Fibroblast of upper back skin (primary cell): Measurements from ENCODE around the gene DSTYK.

Experiments used
- DNase-seq: peaks from one replicate; pipeline ENCODE4 v3.0.0-alpha.2; 2013

The DSTYK gene, protein sequence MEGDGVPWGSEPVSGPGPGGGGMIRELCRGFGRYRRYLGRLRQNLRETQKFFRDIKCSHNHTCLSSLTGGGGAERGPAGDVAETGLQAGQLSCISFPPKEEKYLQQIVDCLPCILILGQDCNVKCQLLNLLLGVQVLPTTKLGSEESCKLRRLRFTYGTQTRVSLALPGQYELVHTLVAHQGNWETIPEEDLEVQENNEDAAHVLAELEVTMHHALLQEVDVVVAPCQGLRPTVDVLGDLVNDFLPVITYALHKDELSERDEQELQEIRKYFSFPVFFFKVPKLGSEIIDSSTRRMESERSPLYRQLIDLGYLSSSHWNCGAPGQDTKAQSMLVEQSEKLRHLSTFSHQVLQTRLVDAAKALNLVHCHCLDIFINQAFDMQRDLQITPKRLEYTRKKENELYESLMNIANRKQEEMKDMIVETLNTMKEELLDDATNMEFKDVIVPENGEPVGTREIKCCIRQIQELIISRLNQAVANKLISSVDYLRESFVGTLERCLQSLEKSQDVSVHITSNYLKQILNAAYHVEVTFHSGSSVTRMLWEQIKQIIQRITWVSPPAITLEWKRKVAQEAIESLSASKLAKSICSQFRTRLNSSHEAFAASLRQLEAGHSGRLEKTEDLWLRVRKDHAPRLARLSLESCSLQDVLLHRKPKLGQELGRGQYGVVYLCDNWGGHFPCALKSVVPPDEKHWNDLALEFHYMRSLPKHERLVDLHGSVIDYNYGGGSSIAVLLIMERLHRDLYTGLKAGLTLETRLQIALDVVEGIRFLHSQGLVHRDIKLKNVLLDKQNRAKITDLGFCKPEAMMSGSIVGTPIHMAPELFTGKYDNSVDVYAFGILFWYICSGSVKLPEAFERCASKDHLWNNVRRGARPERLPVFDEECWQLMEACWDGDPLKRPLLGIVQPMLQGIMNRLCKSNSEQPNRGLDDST

DNA sequence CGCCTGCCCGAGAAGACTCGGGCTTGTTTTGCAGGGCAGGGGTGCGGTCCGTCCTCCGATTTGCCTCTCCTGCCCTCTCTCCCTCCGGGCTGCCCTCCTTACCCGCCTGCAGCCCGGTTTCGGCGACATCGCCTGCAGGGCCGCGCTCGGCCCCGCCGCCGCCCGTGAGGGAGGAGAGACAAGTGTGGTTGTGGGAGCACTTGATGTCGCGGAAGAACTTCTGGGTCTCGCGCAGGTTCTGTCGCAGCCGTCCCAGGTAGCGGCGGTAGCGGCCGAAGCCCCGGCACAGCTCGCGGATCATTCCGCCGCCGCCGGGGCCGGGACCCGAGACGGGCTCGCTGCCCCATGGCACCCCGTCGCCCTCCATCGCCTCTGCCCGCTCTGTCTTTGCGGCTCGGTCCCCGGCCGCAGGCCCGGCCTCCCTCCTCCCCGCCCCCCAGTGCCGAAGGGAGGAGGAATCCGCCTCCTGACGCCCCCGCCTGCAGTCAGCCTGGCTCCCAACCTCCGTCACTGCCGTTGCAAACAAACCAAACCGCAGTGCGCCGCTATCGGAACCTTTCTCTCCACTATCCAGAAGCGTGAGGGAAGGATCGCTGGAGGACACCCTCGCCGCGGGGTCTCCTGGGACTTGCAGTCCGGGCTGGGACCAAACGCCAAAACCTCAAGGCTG, at the start of gene DSTYK:
Gene DSTYK, minus strand, starts transcription at position 534 of the 670 bp plus-strand sequence. Its CDS starts 167 bp downstream, at position 367.
- DNase-seq, result peak; percentile 97

DNA sequence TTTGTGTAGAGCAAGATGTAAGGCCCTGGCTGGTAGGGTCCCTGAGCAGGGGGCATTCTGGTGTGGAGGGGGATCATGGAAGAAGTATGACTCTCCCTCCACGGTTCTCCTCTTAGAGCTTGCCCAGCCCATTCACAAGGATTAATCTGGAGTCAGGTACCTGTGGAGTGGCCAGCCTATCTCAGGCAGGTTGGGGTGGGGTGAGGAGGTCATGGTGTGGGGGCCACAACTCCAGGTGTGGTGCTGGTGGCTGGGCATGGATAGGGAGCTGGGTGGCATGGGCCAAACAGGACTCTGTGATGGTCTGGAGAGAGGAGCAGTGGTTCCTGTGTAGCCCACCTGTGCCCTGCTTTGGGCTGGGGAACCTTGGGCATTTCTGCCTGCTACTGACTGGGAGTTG, 48.5 kb upstream of the DSTYK start:
- no peak for DNase-seq

DNA sequence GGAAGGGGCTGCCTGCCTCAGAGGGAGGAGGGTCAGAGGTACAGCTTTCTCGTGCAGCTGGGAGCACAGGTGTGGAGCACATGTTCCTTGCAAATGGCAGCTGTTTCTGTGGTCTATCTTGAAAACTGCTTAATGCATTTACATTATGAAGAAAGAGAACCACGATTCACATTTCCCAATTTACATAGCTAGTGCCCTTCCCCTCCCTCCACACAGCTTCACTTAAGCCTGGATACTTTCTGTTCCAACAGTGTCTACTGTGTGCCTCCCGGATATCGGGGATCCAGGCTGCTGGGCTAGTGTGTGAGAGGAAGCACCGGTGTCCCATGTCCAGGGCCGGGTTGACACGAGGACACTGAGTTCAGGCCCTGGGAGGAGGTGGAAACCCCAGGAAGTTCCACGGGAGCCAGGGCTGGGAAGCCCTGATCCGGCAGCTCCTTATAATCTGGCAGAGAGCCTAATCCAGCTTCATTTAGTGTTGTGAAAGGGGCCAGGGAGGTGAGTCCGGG, 47.9 kb upstream of the DSTYK start:
- DNase-seq, result no peak

DNA sequence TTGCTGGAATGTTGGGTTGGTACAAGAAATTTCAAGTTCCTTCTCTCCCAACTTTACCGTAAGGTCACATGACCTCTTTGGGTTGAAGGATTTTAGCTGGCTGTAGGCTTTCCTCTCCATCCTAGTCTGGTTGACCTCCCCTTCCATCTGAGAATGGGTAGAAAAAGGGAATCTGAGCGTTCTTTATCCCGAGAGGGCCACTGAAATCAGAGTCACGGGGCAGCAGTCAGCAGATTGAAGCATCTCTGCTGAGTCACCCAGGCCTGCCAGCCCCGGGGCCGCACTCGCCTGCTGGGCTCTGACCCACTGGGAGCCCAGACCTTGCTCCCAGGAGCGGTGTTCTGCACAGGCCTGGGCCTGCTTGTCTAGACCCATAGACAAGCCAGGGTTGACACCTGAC, 47.2 kb upstream of the DSTYK start:
- no peak for DNase-seq

DNA sequence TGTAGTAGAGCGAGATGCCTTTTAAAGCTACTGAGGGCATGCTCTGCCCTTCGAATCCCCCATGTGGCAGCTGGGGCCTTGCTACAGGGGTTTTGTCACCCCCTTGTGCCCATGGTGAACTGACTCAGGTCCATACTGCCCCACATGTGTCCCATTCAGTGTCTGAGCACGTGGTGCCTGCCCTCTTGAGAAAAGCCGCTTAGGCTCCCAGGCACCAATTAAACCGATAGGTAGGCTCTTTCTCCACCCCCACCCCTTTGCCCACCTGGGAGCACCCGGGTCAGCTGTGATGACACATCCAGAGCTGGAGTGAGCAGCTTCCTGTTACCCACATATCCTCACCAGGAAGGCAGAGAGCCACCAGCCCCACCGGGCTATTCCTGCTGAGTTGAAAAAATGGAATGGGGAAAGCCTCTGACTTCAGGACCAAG, 46.8 kb upstream of the DSTYK start:
- peak; percentile 25 for DNase-seq

DNA sequence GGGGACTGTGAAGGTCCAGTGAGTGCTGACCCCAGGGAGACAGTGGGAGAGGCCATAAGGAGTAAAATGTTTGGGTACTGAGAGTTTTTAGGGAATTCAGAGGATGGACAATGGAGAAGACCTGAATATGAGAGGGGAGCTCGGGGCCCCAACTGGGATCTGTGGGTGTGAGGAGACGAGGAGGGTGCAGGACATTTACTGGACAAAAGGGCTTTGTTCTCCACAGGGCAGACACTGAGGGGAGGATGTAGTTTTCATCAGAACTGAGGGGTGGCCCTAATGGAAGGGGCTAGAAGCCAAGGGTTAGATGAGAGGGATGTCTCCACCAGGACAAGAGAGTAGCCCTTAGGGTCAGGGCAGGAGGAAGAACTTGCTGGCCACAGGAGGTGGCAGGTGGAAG, 46.2 kb upstream of the DSTYK start:
- DNase-seq, result no peak

DNA sequence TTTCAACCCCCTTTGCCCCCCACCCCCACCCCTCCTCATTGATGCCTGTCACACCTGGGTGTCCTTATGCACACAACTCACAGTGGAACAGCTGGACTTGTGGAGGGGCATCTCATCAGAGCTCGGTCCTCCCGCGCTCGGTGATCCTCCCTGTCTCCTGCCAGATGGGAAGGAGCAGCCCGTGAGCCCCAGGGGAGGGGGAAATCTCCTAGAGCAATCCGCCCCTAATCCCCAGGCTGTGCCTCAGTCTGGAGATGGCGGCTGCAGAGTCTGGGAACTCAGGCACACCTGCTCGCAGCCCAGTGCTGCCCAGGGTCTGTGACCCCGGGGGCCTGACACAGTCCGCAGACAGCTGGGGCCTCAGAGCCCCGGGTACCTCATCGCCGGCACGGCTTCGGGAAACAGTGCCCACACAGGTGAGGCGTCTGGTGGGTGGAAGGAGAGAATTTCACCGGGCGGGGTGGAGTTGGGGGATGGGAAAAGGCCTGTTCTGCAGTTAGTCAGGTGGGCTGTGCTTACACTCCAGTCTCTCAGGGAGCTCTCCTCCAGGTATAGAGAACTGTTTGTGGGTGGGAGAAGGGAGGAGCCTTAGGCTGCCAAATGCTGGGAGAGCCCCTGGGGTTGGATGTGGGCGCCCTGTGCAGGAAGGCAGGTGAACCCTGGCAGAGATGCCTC, 45.6 kb upstream of the DSTYK start:
- DNase-seq, result no peak

DNA sequence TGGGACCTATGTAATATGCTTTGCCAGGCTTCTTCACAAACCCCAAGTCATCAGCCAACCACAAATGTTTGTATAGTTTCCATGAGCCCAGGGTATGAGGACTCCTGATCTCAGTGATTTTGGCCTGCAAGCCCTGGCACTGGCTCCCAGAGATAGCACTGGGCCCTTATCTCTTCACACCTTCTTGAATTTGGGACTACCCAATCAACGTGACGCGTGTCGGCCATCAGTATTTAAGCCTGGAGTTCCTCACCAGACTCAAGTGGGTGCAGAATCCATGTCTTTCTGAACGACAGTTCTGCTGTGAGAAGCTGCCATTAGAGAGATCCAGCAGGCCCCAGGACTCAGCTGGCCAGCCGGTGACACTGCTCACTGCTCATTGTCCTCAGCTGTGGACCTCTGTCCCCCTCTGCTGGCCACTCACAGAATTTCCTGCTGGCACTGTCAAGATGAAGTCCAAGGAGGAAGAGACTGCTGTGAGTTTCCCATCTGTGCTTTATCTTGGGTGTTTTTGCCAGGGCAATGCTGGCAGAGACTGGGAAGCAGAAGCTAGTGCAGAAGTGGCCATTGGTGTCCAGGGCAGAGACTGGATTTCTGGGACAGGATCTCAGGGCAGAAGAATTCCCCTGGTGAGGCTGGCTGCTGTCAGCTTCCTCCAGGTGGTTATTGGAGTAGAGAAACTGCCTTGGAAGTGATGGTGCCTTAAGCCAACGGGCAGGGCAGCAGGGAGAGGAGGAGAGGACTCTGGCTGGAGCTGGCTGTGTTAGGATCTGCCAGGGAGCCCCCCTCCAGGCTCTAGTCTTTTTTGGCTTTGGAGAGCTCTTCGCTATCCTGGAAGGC, 44.7 kb upstream of the DSTYK start:
- peak; percentile 80 for DNase-seq

DNA sequence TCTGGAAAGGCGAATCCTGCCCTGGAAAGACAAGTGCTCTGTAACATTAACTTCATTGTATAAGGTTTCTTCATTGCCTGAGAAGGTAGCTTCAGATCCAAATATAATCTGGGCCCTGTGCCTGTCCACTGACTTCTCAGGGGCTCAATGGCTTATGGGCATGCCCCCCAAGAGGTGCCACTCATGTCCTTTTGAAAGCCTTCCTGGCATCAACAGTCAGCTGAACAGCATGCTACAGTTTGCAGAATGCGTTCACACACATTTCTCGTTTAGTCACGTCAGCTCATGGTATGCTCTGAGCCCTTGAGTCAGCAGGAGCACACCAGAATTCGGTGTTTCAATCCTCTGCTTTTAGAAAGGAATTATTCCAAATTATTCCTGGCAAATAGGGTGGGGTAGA, 40.1 kb upstream of the DSTYK start:
- no peak for DNase-seq

DNA sequence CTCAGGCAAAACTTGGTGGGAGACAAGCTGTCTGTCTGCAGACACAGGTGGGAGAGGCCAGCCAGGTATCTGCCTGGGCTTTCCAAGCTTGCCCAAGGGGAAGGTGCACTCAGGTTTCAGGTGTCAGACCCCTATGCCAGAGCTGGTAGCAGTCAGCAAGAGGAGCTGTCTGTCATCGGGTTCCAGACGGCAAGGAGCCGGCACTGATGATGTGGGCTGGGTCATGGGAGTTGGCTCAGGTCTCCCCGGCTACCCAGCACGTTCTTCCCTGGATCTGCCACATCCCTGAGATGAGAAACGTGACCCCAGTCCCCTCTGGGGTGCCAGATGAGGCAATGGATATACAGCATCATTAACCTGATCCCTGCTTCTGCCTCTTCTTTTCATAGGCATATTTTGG, 39.2 kb upstream of the DSTYK start:
- DNase-seq, result no peak

DNA sequence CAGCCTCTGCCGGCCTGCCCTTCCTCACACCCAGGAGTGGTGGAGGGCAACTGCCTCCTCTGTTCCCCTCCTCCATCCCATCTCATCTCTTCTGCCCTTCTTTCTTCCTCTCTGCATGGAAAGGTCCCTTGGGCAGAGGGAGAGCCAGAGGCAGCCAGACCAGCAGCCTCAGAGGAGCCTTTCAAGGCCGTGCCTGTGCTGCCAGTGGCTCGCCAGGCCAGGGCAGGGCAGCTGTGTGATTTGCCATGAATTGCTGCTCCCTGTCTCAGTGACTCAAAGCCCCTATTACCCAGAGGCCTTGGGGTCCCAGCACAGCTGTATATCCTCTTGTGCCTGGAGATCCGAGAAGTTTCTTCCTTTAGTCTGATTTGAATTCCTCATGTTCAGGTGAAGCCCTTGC, 38.1 kb upstream of the DSTYK start:
- DNase-seq, result no peak

DNA sequence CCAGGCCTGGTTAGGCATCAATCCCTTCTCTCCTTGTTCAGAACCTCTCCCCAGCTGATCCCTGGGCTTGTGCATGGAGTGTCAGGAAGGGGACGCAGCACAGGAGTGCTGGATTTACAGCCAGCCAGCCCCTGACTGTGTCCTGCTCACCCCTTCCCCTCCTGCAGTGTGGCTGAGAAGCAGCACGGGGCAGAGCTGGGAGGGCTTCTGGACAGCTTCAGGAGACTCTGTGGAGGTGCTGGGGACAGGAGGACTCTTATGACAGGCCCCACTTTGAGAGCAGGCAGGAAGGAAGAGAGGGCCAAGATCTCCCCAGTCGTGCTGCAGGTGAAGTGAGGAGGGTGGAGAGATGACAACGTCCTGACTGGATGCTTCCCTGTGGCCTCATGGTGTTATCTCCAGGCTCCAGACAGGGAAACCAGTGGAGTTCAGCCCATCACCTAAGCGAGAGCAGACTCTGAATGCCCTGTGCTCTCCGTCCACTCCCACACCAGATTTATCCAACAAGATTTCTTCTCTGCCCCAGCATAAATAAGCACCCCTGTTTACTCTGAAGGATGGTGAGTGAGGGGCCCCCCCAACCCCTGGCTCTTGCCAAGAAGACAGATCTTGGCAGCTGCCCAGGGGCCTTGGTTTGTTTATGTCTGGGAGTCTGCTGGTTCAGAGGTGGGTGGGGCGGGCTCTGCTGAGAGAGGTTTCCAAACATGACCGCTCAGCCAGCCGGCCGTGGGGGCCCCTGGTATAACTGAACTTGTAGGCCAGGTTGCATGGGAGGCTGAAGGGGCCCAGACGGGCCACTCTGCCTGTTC, 37.5 kb upstream of the DSTYK start:
- peak; percentile 58 for DNase-seq

DNA sequence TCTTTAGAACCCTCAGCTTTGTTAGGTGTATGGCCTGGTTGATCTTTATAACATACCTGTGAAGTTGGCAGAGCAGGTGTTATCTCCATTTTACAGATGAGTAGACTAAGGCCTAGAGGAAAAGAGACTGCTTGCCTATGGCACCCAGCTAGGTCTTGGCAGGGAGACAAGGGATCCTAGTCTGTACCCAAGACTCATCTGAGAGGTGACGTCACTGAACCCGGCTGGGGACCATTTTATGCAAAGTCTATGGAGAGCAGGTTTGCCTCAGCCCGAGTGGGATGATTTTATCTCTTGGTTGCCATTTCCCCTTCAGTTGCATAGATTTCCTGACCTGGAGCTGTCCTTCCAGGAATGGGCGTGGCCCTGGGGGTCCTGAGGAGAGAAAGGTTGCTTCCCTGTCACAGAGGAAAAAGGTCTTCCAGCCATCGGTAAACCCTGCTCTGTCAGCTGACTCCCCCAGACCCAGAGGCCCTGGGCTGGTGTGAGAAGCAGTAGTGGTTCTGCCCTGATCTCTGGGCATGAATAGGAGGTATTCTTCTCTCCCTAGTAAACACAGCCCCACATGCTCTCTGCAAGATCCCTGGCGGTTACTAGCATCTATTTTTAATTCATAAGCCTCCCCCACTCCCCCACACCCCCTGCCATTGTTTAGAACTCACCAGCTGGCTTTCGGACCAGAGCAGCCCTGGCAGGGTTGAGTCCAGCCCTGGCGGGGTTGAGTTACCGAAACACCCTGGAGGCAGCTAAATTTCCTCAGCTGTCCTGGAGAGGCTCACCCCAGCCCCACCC, 35.8 kb upstream of the DSTYK start:
- no peak for DNase-seq

DNA sequence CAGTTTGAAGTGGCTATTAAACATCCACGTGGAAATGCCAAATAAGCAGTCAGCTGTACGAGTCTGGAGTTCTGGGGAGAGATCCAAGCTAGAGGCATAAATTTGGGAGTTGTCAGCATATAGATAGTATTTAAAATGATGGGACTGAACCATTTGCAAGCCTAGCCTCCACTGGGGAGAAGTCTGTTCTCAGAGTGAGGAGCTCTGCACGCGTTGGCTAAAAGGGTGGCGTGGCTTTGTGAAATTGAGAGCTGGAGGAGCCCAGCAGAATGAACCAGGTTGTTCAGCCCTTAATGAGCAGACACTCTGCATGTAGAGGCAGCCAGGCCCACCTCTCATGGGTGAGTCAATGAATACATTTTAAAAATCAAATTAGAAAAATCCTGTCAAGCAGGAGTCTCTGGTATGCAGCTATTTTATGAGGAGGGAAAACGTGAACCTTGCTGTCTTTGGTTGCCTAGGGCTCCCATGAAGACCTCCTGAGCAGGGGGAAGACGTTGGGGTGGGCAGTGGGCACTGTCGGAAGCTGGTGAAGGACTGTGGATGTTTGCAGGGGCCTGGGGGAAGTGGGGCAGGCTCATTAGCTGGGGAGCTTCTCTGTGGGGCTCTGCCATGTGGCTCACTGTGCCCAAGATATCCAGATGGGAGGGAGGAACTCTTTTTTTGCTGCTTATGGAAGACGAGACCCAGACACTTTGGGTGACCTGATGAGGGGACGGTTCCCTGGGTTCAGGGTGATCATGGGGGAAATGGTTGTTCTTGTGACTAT, 35.0 kb upstream of the DSTYK start:
- DNase-seq, result peak; percentile 35

DNA sequence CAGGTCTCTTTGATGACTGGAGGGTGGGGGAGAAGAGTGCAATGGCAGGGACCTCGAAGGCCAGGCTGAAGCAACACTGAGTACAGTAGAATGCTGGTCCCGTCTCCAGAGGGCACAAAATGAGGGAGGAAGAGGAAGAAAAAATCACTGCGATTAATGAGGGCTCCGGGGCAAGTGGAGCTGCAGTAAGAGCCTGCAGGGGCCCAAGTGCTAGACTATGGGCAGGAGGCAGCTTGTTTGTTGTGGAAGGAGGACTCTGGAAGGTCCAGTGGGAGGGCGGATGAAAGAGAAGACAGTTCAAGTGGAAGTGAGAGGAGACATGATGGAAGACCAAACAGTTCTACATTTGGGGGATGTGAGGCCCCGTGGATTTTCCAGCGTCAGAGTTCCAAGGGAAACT, 33.6 kb upstream of the DSTYK start:
- no peak for DNase-seq

DNA sequence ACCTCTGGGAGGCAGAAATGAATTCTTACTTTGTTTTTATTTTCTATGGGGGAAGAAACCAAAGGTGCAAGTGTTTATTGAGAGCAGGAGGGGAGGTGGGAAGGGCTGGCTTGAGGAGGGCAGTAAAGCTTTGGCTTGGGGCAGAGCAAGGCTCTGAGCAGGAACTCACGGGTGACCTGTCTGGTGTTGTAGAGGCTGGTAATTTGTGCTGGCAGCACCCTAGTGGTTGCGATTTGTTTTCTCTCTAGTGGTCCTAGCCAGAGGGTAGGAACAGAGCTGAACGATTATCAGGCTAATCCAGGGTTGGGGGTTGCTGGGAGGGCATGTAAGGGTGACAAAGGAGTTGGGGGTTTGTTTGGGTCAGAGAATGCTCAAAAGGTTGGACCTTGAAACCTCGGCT, 32.9 kb upstream of the DSTYK start:
- DNase-seq, result no peak

DNA sequence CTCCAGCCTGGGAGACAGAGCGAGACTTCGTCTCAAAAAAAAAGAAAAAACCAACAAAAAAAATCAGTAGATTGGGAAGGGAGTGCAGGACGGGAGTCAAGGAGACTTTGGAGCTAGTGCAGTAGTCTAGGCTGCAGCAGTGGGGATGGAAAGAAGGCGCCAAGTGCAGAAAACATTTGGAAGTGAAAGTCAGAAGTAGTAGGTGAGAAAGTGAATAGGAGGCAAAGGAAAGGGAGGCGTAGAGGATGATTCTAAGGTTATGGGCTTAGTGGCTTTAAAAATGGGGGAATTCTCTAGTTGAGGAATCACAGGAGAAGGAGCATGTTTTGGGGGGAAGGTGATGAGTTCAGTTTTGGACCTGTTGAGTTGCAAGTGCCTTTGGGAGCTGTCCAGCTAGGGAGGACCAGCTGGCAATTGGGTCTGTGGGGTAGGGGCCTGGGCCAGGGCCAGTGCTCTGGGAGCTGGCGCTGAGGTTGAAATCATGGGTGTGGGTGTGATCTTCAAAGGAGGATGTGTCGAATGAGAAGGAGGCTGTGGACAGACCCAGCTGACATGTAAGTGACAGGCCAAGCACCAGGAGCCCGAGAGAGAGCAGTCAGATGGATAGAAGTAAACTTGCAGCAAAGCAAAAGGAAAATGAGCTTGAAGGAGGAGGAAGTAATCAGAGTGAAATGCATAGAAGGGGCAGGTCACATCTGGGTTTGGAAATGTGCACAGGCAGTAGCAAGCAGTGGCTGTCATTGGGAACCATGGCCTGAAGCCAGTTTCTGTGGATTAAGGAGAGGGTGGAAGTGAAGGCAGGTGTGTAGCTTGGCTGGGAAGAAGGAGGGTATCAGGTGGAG, 32.1 kb upstream of the DSTYK start:
- DNase-seq, result no peak
